ENCODE measurements around the gene C19orf73.
A peak's percentile ranks its signal among the peaks of the same experiment; 100 is the strongest.

C19orf73 gene

DNA sequence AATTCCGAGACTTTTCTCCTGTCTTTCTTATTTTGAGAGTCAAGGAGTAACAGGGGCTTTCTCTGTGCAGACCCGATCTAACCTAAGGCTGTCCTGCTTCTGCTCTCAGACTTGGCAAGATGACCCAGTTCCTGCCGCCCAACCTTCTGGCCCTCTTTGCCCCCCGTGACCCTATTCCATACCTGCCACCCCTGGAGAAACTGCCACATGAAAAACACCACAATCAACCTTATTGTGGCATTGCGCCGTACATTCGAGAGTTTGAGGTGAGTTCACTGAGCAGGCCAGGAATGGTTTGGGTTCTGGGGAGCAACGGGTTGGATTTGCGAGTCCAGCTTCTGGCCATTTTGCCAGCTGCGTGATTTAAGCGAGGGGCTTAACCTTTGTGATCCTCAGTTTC is 32.6 kb downstream of the C19orf73 start:
- no CpG with 5 or more reads among the region's 11 CpGs for WGBS (ENCODE audit: extremely low coverage, insufficient coverage, insufficient read length)
- no peak overlapping the region for H2AFZ ChIP-seq (ENCODE audit: insufficient read depth, low read length, poor library complexity)
- peak overlapping the region; percentile 95 for H3K4ac ChIP-seq (ENCODE audit: low read depth, low read length)
- no peak overlapping the region for H3K27ac ChIP-seq (ENCODE audit: low read depth, low read length)
- H3K79me2 ChIP-seq (ENCODE audit: control insufficient read depth, insufficient read depth, low read length, poor library complexity): peaks cover 19% of the 10 kb centered on the region
- peaks cover 2% of the 10 kb centered on the region for H3K27me3 ChIP-seq (ENCODE audit: insufficient read depth, low read length)
- H3K18ac ChIP-seq (ENCODE audit: low read length): no peak overlapping the region
- no peak overlapping the region for H3K23ac ChIP-seq (ENCODE audit: low read length)
- no peak overlapping the region for H4K91ac ChIP-seq (ENCODE audit: low read depth, low read length)
- peak overlapping the region; percentile 87 for H3K4me2 ChIP-seq (ENCODE audit: low read length)
- peak overlapping the region; percentile 98 for H3K4me3 ChIP-seq (ENCODE audit: low read depth, low read length)
- DNase-seq: no peak
- H3K9ac ChIP-seq (ENCODE audit: low read length): peak overlapping the region; percentile 100
- no peaks in the 10 kb centered on the region for H3K9me3 ChIP-seq (ENCODE audit: insufficient read depth, low read depth, low read length)
- no peak overlapping the region for H2BK12ac ChIP-seq (ENCODE audit: low read length)
- no peak overlapping the region for H2BK5ac ChIP-seq (ENCODE audit: low read depth, low read length, poor library complexity)
- no peak overlapping the region for H2AK5ac ChIP-seq (ENCODE audit: low read length)
- H3K36me3 ChIP-seq (ENCODE audit: control insufficient read depth in 1 of 2, insufficient read depth in 2 of 2, low read length in 2 of 2): peaks cover 36 to 39% of the 10 kb centered on the region in 2 experiments
- no peak overlapping the region for H4K8ac ChIP-seq (ENCODE audit: low read depth, low read length)
- no peak overlapping the region for H4K12ac ChIP-seq (ENCODE audit: low read depth, low read length)
- no peak overlapping the region for H3K14ac ChIP-seq (ENCODE audit: low read length)
- peaks cover 6 to 8% of the 10 kb centered on the region in 2 experiments for H3K4me1 ChIP-seq (ENCODE audit: control insufficient read depth in 1 of 2, insufficient read depth in 2 of 2, low read length in 2 of 2)
- H2BK120ac ChIP-seq (ENCODE audit: insufficient read depth, low read length, poor library complexity): peak overlapping the region; percentile 50
- peaks cover 8% of the 10 kb centered on the region for H3K79me1 ChIP-seq (ENCODE audit: low read length)

DNA sequence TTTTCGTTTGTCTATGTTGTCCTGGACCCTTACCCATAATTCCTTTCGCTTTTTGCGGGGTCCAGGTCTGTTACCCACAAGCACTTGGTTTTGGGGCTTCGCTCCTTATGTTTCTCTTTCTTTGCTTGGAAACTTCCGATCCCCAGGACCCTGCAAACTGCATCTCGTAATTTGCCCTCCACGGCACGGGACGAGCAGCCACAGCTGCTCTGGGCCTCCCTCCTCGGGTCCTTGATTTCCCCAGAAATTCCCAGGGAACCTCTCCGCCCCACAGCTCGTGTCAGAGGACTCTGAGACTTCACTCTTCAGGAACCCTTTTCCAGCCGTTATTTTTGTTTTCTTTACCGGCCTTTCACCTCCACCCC is 33.1 kb downstream of the C19orf73 start:
- no CpG with 5 or more reads among the region's 14 CpGs for WGBS (ENCODE audit: extremely low coverage, insufficient coverage, insufficient read length)
- Histone ChIP-seq H3K14ac (ENCODE audit: low read length) (peak overlapping the region; percentile 99), H4K8ac (ENCODE audit: low read depth, low read length) (peak overlapping the region; percentile 100), H4K91ac (ENCODE audit: low read depth, low read length) (peak overlapping the region; percentile 90), H2BK5ac (ENCODE audit: low read depth, low read length, poor library complexity) (peak overlapping the region; percentile 95), H3K4me2 (ENCODE audit: low read length) (peak overlapping the region; percentile 87), H3K4me3 (ENCODE audit: low read depth, low read length) (peak overlapping the region; percentile 98), H3K9ac (ENCODE audit: low read length) (peak overlapping the region; percentile 100), H3K18ac (ENCODE audit: low read length) (peak overlapping the region; percentile 100), H3K9me3 (ENCODE audit: insufficient read depth, low read depth, low read length) (no peaks in the 10 kb centered on the region), H3K79me1 (ENCODE audit: low read length) (peaks cover 8% of the 10 kb centered on the region), H3K4ac (ENCODE audit: low read depth, low read length) (peak overlapping the region; percentile 95), H3K23ac (ENCODE audit: low read length) (no peak overlapping the region), H3K36me3 (ENCODE audit: control insufficient read depth in 1 of 2, insufficient read depth in 2 of 2, low read length in 2 of 2) (peaks cover 32 to 35% of the 10 kb centered on the region in 2 experiments), H3K27me3 (ENCODE audit: insufficient read depth, low read length) (peaks cover 2% of the 10 kb centered on the region), H2BK12ac (ENCODE audit: low read length) (no peak overlapping the region), H3K27ac (ENCODE audit: low read depth, low read length) (peak overlapping the region; percentile 89), H4K12ac (ENCODE audit: low read depth, low read length) (peak overlapping the region; percentile 99), H3K4me1 (ENCODE audit: control insufficient read depth in 1 of 2, insufficient read depth in 2 of 2, low read length in 2 of 2) (peaks cover 6 to 8% of the 10 kb centered on the region in 2 experiments), H3K79me2 (ENCODE audit: control insufficient read depth, insufficient read depth, low read length, poor library complexity) (peaks cover 19% of the 10 kb centered on the region), H2AFZ (ENCODE audit: insufficient read depth, low read length, poor library complexity) (peak overlapping the region; percentile 98), H2AK5ac (ENCODE audit: low read length) (peak overlapping the region; percentile 81), H2BK120ac (ENCODE audit: insufficient read depth, low read length, poor library complexity) (peak overlapping the region; percentile 77)
- DNase-seq: no peak

DNA sequence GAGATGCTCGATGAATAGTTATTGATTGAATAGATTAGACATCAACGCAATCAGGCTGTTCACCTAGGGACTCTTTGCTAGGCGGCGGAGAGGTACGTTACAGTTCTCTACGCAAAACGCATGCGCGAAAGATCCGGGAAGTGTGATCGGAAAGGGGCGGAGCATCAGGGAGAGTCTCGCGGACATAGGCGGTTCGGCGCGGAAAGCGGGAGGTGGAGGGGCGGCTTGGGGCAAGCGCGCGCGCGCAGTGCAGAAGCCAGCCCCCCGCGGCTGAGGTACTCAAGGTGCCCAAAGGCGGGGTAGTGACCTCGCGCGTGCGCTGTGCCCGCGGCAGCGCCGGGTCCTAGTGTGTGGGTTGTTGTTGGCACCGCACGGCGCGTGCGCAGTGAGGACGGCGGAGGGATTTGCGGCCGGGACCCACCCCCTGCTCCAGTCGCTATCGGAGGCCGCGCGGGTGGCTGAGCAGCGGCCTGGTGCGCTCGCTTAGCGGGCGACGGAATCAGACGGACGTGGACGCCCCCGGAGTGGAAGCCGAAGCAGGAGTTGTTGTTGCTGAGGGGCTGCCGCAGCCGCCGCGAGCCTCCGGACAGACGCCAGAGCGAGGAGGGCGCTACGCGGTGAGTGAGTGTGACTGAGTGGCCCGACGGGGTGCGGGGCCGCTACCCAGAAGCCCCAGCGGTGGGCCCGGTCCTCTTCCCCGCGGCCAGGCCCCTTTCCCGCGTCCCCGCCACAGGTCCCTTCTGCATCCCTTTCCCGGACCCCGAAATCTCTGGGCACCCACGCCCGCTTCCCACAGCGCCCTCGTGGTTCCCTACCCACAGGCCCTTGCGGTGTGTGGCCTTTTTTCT is 33.7 kb downstream of the C19orf73 start, which contains the start of gene SNRNP70:
Gene SNRNP70, plus strand, starts transcription at position 432 of the 848 bp plus-strand sequence. CDS start 964 bp downstream, outside the sequence.
- Histone ChIP-seq H2BK5ac (ENCODE audit: low read depth, low read length, poor library complexity) (peak within 1 kb of the TSS; percentile 95), H3K4me3 (ENCODE audit: low read depth, low read length) (peak within 1 kb of the TSS; percentile 98), H3K79me1 (ENCODE audit: low read length) (peaks cover 8% of the 10 kb centered on the region), H3K4ac (ENCODE audit: low read depth, low read length) (peak within 1 kb of the TSS; percentile 95), H3K27ac (ENCODE audit: low read depth, low read length) (peak within 1 kb of the TSS; percentile 89), H4K8ac (ENCODE audit: low read depth, low read length) (peak within 1 kb of the TSS; percentile 100), H3K14ac (ENCODE audit: low read length) (peak within 1 kb of the TSS; percentile 99), H3K36me3 (ENCODE audit: control insufficient read depth in 1 of 2, insufficient read depth in 2 of 2, low read length in 2 of 2) (peaks cover 26 to 30% of the 10 kb centered on the region in 2 experiments), H3K79me2 (ENCODE audit: control insufficient read depth, insufficient read depth, low read length, poor library complexity) (peaks cover 19% of the 10 kb centered on the region), H3K4me2 (ENCODE audit: low read length) (peak within 1 kb of the TSS; percentile 87), H3K4me1 (ENCODE audit: control insufficient read depth in 1 of 2, insufficient read depth in 2 of 2, low read length in 2 of 2) (peaks cover 6 to 8% of the 10 kb centered on the region in 2 experiments), H2AFZ (ENCODE audit: insufficient read depth, low read length, poor library complexity) (peak within 1 kb of the TSS; percentile 98), H4K12ac (ENCODE audit: low read depth, low read length) (peak within 1 kb of the TSS; percentile 99), H3K27me3 (ENCODE audit: insufficient read depth, low read length) (peaks cover 2% of the 10 kb centered on the region), H4K91ac (ENCODE audit: low read depth, low read length) (peak within 1 kb of the TSS; percentile 90), H2AK5ac (ENCODE audit: low read length) (peak within 1 kb of the TSS; percentile 81), H2BK120ac (ENCODE audit: insufficient read depth, low read length, poor library complexity) (peak within 1 kb of the TSS; percentile 77), H3K23ac (ENCODE audit: low read length) (no peak within 1 kb of the TSS), H2BK12ac (ENCODE audit: low read length) (no peak within 1 kb of the TSS), H3K9me3 (ENCODE audit: insufficient read depth, low read depth, low read length) (no peaks in the 10 kb centered on the region), H3K9ac (ENCODE audit: low read length) (peak within 1 kb of the TSS; percentile 100), H3K18ac (ENCODE audit: low read length) (peak within 1 kb of the TSS; percentile 100)
- peak; percentile 100 for DNase-seq
- WGBS (ENCODE audit: extremely low coverage, insufficient coverage, insufficient read length): no CpG with 5 or more reads among the region's 89 CpGs

DNA sequence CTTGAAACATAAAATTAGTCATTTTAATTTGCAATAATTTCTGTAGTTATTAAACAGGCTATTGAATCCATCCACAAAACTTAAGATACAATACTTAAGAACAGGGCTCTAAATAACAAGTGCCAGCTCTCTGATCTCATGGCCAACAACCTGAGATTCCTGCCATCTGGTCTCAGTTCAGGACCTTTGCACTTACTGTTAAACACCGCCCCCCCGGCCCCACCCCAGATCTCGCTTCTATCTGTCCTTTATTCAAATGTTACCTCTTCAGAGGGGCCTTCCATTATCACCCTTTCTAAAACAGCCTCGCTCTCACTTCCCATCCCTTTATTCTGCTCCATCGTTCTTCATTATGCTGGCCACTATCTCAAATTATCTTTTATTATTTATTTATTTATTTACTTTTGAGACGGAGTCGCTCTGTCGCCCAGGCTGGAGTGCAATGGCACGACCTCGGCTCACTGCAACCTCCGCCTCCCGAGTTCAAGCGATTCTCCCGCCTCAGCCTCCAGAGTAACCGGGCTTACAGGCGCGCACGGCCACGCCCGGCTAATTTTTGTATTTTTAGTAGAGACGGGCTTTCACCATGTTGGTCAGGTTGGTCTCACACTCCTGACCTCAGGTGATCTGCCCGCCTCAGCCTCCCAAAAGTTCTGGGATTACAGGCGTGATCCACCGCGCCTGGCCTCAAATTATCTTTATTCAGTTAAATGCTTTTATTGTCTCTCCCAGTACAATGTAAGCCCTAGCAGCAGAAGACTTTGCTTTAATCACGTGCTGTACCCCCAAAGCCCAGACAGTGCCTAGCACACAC is 34.5 kb downstream of the C19orf73 start:
- no peak overlapping the region for H2AK5ac ChIP-seq (ENCODE audit: low read length)
- peak overlapping the region; percentile 90 for H2AFZ ChIP-seq (ENCODE audit: insufficient read depth, low read length, poor library complexity)
- no peak overlapping the region for H3K18ac ChIP-seq (ENCODE audit: low read length)
- no peak overlapping the region for H3K27ac ChIP-seq (ENCODE audit: low read depth, low read length)
- H3K9me3 ChIP-seq (ENCODE audit: insufficient read depth, low read depth, low read length): no peaks in the 10 kb centered on the region
- peak overlapping the region; percentile 79 for H4K12ac ChIP-seq (ENCODE audit: low read depth, low read length)
- peak overlapping the region; percentile 87 for H3K14ac ChIP-seq (ENCODE audit: low read length)
- no peak overlapping the region for H2BK12ac ChIP-seq (ENCODE audit: low read length)
- no peak overlapping the region for H2BK120ac ChIP-seq (ENCODE audit: insufficient read depth, low read length, poor library complexity)
- H3K4me1 ChIP-seq (ENCODE audit: control insufficient read depth in 1 of 2, insufficient read depth in 2 of 2, low read length in 2 of 2): peaks cover 6 to 8% of the 10 kb centered on the region in 2 experiments
- 100% methylated on average over 1 of the region's 26 CpGs for WGBS (ENCODE audit: extremely low coverage, insufficient coverage, insufficient read length)
- peak overlapping the region; percentile 82 for H3K9ac ChIP-seq (ENCODE audit: low read length)
- peak overlapping the region; percentile 87 for H4K91ac ChIP-seq (ENCODE audit: low read depth, low read length)
- DNase-seq: peak in 1 of 2 donors; percentile 40
- no peak overlapping the region for H3K4me3 ChIP-seq (ENCODE audit: low read depth, low read length)
- peaks cover 8% of the 10 kb centered on the region for H3K79me1 ChIP-seq (ENCODE audit: low read length)
- H3K36me3 ChIP-seq (ENCODE audit: control insufficient read depth in 1 of 2, insufficient read depth in 2 of 2, low read length in 2 of 2): peaks cover 21 to 24% of the 10 kb centered on the region in 2 experiments
- peaks cover 19% of the 10 kb centered on the region for H3K79me2 ChIP-seq (ENCODE audit: control insufficient read depth, insufficient read depth, low read length, poor library complexity)
- peak overlapping the region; percentile 70 for H3K4me2 ChIP-seq (ENCODE audit: low read length)
- H4K8ac ChIP-seq (ENCODE audit: low read depth, low read length): peak overlapping the region; percentile 99
- peaks cover 2% of the 10 kb centered on the region for H3K27me3 ChIP-seq (ENCODE audit: insufficient read depth, low read length)
- peak overlapping the region; percentile 64 for H3K4ac ChIP-seq (ENCODE audit: low read depth, low read length)
- no peak overlapping the region for H3K23ac ChIP-seq (ENCODE audit: low read length)
- no peak overlapping the region for H2BK5ac ChIP-seq (ENCODE audit: low read depth, low read length, poor library complexity)
